ENCODE data around the gene MLH3. TPM values are rescaled to one million over a fixed set of nuclear protein-coding genes. Genes with fewer than 3 reads are reported as not detected.

The MLH3 gene
- total and polyA plus RNA-seq, 10 of the 15 experiments (the other 5 are each of a cell fraction or from before 2014, with no cell fraction given): 12.6 to 31.2 (median 19.6) TPM

GRCh38 chr14:74988131-74988530, 63.1 kb downstream of the MLH3 start (continued):
- TF ChIP-seq ZBTB4 (CRISPR knock-in tag; IDR thresholded peaks at IDR 0.05) (no peak), HSF1 (IDR thresholded peaks at IDR 0.05; ENCODE audit: low read depth, low read length) (no peak), NR2C1 (IDR thresholded peaks at IDR 0.05) (no peak), EED (IDR thresholded peaks at IDR 0.05; ENCODE audit: low read depth) (no peak), BMI1 (IDR thresholded peaks at IDR 0.05; ENCODE audit: borderline replicate concordance) (no peak), NRF1 (conservative IDR thresholded peaks at IDR 0.05; ENCODE audit: low read depth, low read length) (no peak), BCLAF1 (IDR thresholded peaks at IDR 0.05) (no peak)
